Measurements from ENCODE around the gene REEP3.
A peak's percentile ranks its signal among the peaks of the same experiment; 100 is the strongest.
"Not testable (repeated sequence)": the region's sequence is repeated elsewhere in the genome, so short reads cannot be mapped to it uniquely, and the experiment has no call there.

The REEP3 gene

DNA sequence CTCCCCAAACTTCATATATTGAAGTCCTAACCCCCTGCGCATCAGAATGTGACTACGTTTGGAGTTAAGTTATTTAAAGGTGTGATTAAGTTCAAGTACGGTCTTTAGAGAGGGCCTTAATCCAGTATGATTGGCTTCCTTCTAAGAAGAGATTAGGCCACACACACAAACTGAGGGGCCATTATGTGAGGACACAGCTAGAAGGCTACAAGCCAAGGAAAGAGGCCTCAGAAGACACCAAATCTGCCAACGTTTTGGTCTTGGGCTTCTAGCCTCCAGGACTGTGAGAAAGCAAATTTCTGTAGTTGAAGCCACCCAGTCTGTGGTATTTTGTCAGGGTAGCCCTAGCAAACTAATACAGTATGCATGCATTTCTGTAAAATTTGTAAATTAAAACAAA lies 41.7 kb downstream of the REEP3 start:
- no peak for DNase-seq (ENCODE audit: low read depth)
- no peak overlapping the region for H3K4me3 ChIP-seq (ENCODE audit: control insufficient read depth, low read depth, low read length)
- TF ChIP-seq, protein P1, sequence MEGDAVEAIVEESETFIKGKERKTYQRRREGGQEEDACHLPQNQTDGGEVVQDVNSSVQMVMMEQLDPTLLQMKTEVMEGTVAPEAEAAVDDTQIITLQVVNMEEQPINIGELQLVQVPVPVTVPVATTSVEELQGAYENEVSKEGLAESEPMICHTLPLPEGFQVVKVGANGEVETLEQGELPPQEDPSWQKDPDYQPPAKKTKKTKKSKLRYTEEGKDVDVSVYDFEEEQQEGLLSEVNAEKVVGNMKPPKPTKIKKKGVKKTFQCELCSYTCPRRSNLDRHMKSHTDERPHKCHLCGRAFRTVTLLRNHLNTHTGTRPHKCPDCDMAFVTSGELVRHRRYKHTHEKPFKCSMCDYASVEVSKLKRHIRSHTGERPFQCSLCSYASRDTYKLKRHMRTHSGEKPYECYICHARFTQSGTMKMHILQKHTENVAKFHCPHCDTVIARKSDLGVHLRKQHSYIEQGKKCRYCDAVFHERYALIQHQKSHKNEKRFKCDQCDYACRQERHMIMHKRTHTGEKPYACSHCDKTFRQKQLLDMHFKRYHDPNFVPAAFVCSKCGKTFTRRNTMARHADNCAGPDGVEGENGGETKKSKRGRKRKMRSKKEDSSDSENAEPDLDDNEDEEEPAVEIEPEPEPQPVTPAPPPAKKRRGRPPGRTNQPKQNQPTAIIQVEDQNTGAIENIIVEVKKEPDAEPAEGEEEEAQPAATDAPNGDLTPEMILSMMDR (conservative IDR thresholded peaks at IDR 0.05; ENCODE audit: control insufficient read depth, insufficient read depth, low read depth, low read length), result no peak

GRCh38 chr10:63563623-63564022 lies 42.4 kb downstream of the REEP3 start:
- DNase-seq (ENCODE audit: low read depth), result no peak
- TF ChIP-seq, protein P1 (conservative IDR thresholded peaks at IDR 0.05; ENCODE audit: control insufficient read depth, insufficient read depth, low read depth, low read length), result no peak

DNA sequence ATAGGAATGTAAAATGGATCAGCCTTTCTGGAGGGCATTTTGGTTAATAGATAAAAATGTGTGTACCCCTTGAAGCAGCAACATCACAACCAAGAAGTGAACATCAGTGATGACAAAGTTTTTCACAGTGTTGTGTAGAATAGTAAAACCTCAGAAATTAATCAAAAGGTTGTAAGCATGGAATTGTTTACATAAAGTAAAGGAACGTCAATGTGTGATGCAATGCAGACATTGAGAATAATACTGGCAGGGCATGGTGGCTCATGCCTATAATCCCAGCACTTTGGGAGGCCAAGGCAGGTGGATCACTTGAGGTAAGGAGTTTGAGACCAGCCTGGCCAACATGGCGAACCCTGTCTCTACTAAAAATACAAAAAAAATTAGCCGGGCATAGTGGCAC lies 43.5 kb downstream of the REEP3 start:
- H3K4me3 ChIP-seq (ENCODE audit: control insufficient read depth, low read depth, low read length); DNase-seq (ENCODE audit: low read depth): not testable (repeated sequence)

More at GRCh38 chr10:63563623-63564022, 42.4 kb downstream of the REEP3 start:
- H3K4me3 ChIP-seq (ENCODE audit: control insufficient read depth, low read depth, low read length), result no peak overlapping the region

- H3K4me3 ChIP-seq (ENCODE audit: control insufficient read depth, low read depth, low read length), result no peak overlapping the region
- peak; percentile 51 for DNase-seq (ENCODE audit: low read depth)
- TF ChIP-seq, protein P1 (conservative IDR thresholded peaks at IDR 0.05; ENCODE audit: control insufficient read depth, insufficient read depth, low read depth, low read length), result no peak
Observed at GRCh38 chr10:63573068-63573697, 52.0 kb downstream of the REEP3 start.

- DNase-seq (ENCODE audit: low read depth), result no peak
- no peak overlapping the region for H3K4me3 ChIP-seq (ENCODE audit: control insufficient read depth, low read depth, low read length)
- TF ChIP-seq, protein P1 (conservative IDR thresholded peaks at IDR 0.05; ENCODE audit: control insufficient read depth, insufficient read depth, low read depth, low read length), result no peak
Observed at GRCh38 chr10:63574011-63574410, 52.8 kb downstream of the REEP3 start.

- TF ChIP-seq, protein P1 (conservative IDR thresholded peaks at IDR 0.05; ENCODE audit: control insufficient read depth, insufficient read depth, low read depth, low read length), result no peak
- no peak for DNase-seq (ENCODE audit: low read depth)
- H3K4me3 ChIP-seq (ENCODE audit: control insufficient read depth, low read depth, low read length), result no peak overlapping the region
Observed at GRCh38 chr10:63576501-63576900, 55.3 kb downstream of the REEP3 start.

DNA sequence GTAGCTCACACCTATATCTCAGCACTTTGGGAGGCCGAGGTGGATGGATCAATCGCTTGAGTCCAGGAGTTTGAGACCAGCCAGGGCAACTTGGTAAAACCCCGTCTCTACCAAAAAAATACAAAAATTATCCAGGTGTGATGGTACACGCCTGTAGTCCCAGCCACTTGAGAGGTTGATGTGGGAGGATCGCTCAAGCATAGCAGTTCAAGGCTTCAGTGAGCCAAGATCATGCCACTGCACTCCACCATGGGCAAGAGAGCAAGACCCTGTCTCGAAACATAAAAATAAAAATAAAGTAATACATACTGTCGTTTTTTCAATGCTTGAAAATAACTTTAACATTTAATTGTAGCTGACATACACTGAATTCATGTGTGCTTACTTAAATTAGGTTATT lies 57.3 kb downstream of the REEP3 start:
- TF ChIP-seq, protein P1 (conservative IDR thresholded peaks at IDR 0.05; ENCODE audit: control insufficient read depth, insufficient read depth, low read depth, low read length), result no peak
- H3K4me3 ChIP-seq (ENCODE audit: control insufficient read depth, low read depth, low read length), result no peak overlapping the region
- no peak for DNase-seq (ENCODE audit: low read depth)
